Measurements from ENCODE around the gene NTRK2. TPM values are rescaled to one million over a fixed set of nuclear protein-coding genes. Genes with fewer than 3 reads are reported as not detected.

NTRK2 gene
- total RNA-seq, 1 donor from 2014 or later: 0.98 TPM

- H3K4me3 ChIP-seq: no peak overlapping the region
- H3K36me3 ChIP-seq: no peaks in the 10 kb centered on the region
- intact Hi-C loops (cut with DNase I): no loop called here
- no peaks in the 10 kb centered on the region for H3K4me1 ChIP-seq
- DNase-seq: no peak
- TF ChIP-seq CTCF (IDR thresholded peaks at IDR 0.05): no peak
- no peak for ATAC-seq
- H3K27ac ChIP-seq: no peak overlapping the region
- H3K27me3 ChIP-seq: no peaks in the 10 kb centered on the region
- H3K9me3 ChIP-seq: no peaks in the 10 kb centered on the region
Measured at GRCh38 chr9:85041466-85042137, 372.1 kb downstream of the NTRK2 start.

GRCh38 chr9:85042981-85043647 lies 373.6 kb downstream of the NTRK2 start:
- no peak for TF ChIP-seq CTCF (IDR thresholded peaks at IDR 0.05)
- ATAC-seq: no peak
- H3K27ac ChIP-seq: no peak overlapping the region

GRCh38 chr9:85045271-85045670 lies 375.7 kb downstream of the NTRK2 start:
- DNase-seq (no peak), ATAC-seq (no peak)
- no peaks in the 10 kb centered on the region for H3K36me3 ChIP-seq
- H3K9me3 ChIP-seq: no peaks in the 10 kb centered on the region
- H3K4me1 ChIP-seq: no peaks in the 10 kb centered on the region
- no peaks in the 10 kb centered on the region for H3K27me3 ChIP-seq
- H3K27ac ChIP-seq: no peak overlapping the region
- TF ChIP-seq CTCF (IDR thresholded peaks at IDR 0.05): no peak
- no peak overlapping the region for H3K4me3 ChIP-seq
- intact Hi-C loops (cut with DNase I): no loop called here

More at GRCh38 chr9:85042981-85043647, 373.6 kb downstream of the NTRK2 start:
- H3K4me3 ChIP-seq: no peak overlapping the region
- H3K27me3 ChIP-seq: no peaks in the 10 kb centered on the region
- no peak for DNase-seq
- intact Hi-C loops (cut with DNase I): no loop called here
- H3K9me3 ChIP-seq: no peaks in the 10 kb centered on the region
- H3K36me3 ChIP-seq: no peaks in the 10 kb centered on the region
- H3K4me1 ChIP-seq: no peaks in the 10 kb centered on the region

- ATAC-seq: no peak
- H3K27me3 ChIP-seq: no peaks in the 10 kb centered on the region
- H3K4me3 ChIP-seq: no peak overlapping the region
- intact Hi-C loops (cut with DNase I): no loop called here
- TF ChIP-seq CTCF (IDR thresholded peaks at IDR 0.05): no peak
- H3K9me3 ChIP-seq: no peaks in the 10 kb centered on the region
- no peaks in the 10 kb centered on the region for H3K36me3 ChIP-seq
- H3K27ac ChIP-seq: no peak overlapping the region
- no peak for DNase-seq
- H3K4me1 ChIP-seq: no peaks in the 10 kb centered on the region
Measured at GRCh38 chr9:85046475-85046874, 376.9 kb downstream of the NTRK2 start.

GRCh38 chr9:85053206-85053786 lies 383.8 kb downstream of the NTRK2 start:
- no peaks in the 10 kb centered on the region for H3K9me3 ChIP-seq
- H3K27ac ChIP-seq: no peak overlapping the region
- H3K4me3 ChIP-seq: no peak overlapping the region
- no peaks in the 10 kb centered on the region for H3K36me3 ChIP-seq
- DNase-seq (no peak), ATAC-seq (no peak)
- intact Hi-C loops (cut with DNase I): no loop called here
- no peak for TF ChIP-seq CTCF (IDR thresholded peaks at IDR 0.05)
- H3K4me1 ChIP-seq: no peaks in the 10 kb centered on the region
- no peaks in the 10 kb centered on the region for H3K27me3 ChIP-seq
